Stimulated activated CD8-positive, alpha-beta memory T cell treated with anti-CD3 and anti-CD28 coated beads, Interleukin-4, amount 100 ng/mL, for 48 hours (primary cell): ENCODE results near the gene TGFBR3.

Experiments
- DNase-seq: peaks from one replicate; pipeline ENCODE4 v3.0.0-alpha.2; 2020

The TGFBR3 gene

GRCh38 chr1:91750398-91750996 lies 135.5 kb downstream of the TGFBR3 start:
- no peak for DNase-seq

GRCh38 chr1:91749788-91750231 lies 136.1 kb downstream of the TGFBR3 start:
- DNase-seq = no peak

GRCh38 chr1:91747666-91748065 lies 138.3 kb downstream of the TGFBR3 start:
- DNase-seq = no peak

- DNase-seq = no peak
Observed at GRCh38 chr1:91746728-91747338, 139.1 kb downstream of the TGFBR3 start.

GRCh38 chr1:91745640-91746373 lies 140.1 kb downstream of the TGFBR3 start:
- no peak for DNase-seq

GRCh38 chr1:91744953-91745639 lies 140.9 kb downstream of the TGFBR3 start:
- DNase-seq = no peak

- no peak for DNase-seq
Observed at GRCh38 chr1:91742848-91743292, 143.1 kb downstream of the TGFBR3 start.

- no peak for DNase-seq
Observed at GRCh38 chr1:91741906-91742305, 144.0 kb downstream of the TGFBR3 start.

GRCh38 chr1:91741301-91741700 lies 144.7 kb downstream of the TGFBR3 start:
- DNase-seq = no peak

- DNase-seq = no peak
Observed at GRCh38 chr1:91737650-91738049, 148.3 kb downstream of the TGFBR3 start.

GRCh38 chr1:91736715-91737615 lies 149.0 kb downstream of the TGFBR3 start:
- DNase-seq = no peak

- no peak for DNase-seq
Observed at GRCh38 chr1:91736146-91736714, 149.7 kb downstream of the TGFBR3 start.

- DNase-seq = no peak
Observed at GRCh38 chr1:91735266-91735845, 150.6 kb downstream of the TGFBR3 start.

- no peak for DNase-seq
Observed at GRCh38 chr1:91734761-91735160, 151.2 kb downstream of the TGFBR3 start.

GRCh38 chr1:91733108-91733710 lies 152.7 kb downstream of the TGFBR3 start:
- no peak for DNase-seq

GRCh38 chr1:91732291-91733107 lies 153.5 kb downstream of the TGFBR3 start:
- DNase-seq = peak; percentile 62

GRCh38 chr1:91731815-91732214 lies 154.1 kb downstream of the TGFBR3 start:
- DNase-seq = peak; percentile 70

GRCh38 chr1:91730801-91731732 lies 154.9 kb downstream of the TGFBR3 start:
- DNase-seq = peak; percentile 50
